ENCODE data around the gene SYPL1. TPM values are rescaled to one million over a fixed set of nuclear protein-coding genes. Genes with fewer than 3 reads are reported as not detected.

Gene SYPL1
- total RNA-seq, 1 experiment from 2014 or later = 98.3 TPM

DNA sequence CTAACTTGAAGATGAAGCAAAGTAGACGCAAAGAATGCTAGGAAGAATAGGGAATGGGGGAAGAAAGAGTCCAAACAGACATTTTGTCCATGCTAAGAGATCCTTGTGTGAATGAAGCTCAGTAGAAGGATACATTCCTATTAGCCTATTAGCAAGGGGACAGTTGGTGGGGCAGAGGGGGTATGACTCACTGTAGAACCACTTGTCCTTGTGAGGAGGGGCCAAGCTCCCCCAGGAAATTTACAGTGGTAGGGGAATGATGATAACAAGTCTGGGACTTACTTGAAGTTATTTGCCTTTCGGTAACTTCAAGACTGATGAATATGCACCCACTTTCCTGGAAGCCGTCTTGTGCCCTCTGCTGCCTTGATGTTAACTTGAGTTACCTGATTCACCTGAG, 17.2 kb upstream of the SYPL1 start:
- ATAC-seq (no peak), DNase-seq (ENCODE audit: low read depth, low spot score) (no peak)
- 0 out of 2 replicates have a peak, but pooled peaks cover 2% of the 10 kb centered on the region for H3K4me1 ChIP-seq (ENCODE audit: control insufficient read depth, insufficient read depth, low read length)
- in situ Hi-C loops (cut with HindIII; ENCODE audit: low pct_unique_long_range_greater_than_20kb, low sequenced_read_pairs) (no loop called here), intact Hi-C loops (cut with micrococcal nuclease; ENCODE audit: unreplicated experiment) (no loop called here)
- no TSS peak for BruUV-seq (replicated peaks)
- H3K27me3 ChIP-seq (ENCODE audit: control insufficient read depth, insufficient read depth, low read length) = no peaks in the 10 kb centered on the region
- TF ChIP-seq REST (IDR thresholded peaks at IDR 0.05; ENCODE audit: insufficient read depth in 1 of 2, low read depth in 2 of 2, low read length in 1 of 2) (no peak), SIN3A (IDR thresholded peaks at IDR 0.05; ENCODE audit: borderline replicate concordance, insufficient read depth, low read depth, low read length) (no peak), POLR2AphosphoS5 (IDR thresholded peaks at IDR 0.05; ENCODE audit: low read depth, low read length) (no peak), TCF7L2 (IDR thresholded peaks at IDR 0.05; ENCODE audit: low read depth, low read length) (no peak)
- TF ChIP-seq, protein P1, sequence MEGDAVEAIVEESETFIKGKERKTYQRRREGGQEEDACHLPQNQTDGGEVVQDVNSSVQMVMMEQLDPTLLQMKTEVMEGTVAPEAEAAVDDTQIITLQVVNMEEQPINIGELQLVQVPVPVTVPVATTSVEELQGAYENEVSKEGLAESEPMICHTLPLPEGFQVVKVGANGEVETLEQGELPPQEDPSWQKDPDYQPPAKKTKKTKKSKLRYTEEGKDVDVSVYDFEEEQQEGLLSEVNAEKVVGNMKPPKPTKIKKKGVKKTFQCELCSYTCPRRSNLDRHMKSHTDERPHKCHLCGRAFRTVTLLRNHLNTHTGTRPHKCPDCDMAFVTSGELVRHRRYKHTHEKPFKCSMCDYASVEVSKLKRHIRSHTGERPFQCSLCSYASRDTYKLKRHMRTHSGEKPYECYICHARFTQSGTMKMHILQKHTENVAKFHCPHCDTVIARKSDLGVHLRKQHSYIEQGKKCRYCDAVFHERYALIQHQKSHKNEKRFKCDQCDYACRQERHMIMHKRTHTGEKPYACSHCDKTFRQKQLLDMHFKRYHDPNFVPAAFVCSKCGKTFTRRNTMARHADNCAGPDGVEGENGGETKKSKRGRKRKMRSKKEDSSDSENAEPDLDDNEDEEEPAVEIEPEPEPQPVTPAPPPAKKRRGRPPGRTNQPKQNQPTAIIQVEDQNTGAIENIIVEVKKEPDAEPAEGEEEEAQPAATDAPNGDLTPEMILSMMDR (IDR thresholded peaks at IDR 0.05) = no peak
- CTCF ChIA-PET = no interaction called here
- POLR2A ChIA-PET = no interaction called here
- H3K36me3 ChIP-seq (ENCODE audit: control insufficient read depth, insufficient read depth, low read length) = no peaks in the 10 kb centered on the region
- H3K9me3 ChIP-seq (ENCODE audit: control insufficient read depth, insufficient read depth, low read depth, low read length) = no peaks in the 10 kb centered on the region
- no peak overlapping the region for H3K27ac ChIP-seq (ENCODE audit: low read length)
- no peak overlapping the region for H3K4me3 ChIP-seq (ENCODE audit: low read depth in 2 of 2, low read length in 2 of 2)

GRCh38 chr7:106128836-106129235, 16.7 kb upstream of the SYPL1 start:
- BruUV-seq (replicated peaks) = no TSS peak
- POLR2A ChIA-PET = no interaction called here
- H3K27ac ChIP-seq (ENCODE audit: low read length) = no peak overlapping the region
- no peaks in the 10 kb centered on the region for H3K9me3 ChIP-seq (ENCODE audit: control insufficient read depth, insufficient read depth, low read depth, low read length)
- intact Hi-C loops (cut with micrococcal nuclease; ENCODE audit: unreplicated experiment) (no loop called here), in situ Hi-C loops (cut with HindIII; ENCODE audit: low pct_unique_long_range_greater_than_20kb, low sequenced_read_pairs) (no loop called here)
- H3K4me3 ChIP-seq (ENCODE audit: low read depth in 2 of 2, low read length in 2 of 2) = no peak overlapping the region
- ATAC-seq (no peak), DNase-seq (ENCODE audit: low read depth, low spot score) (no peak)
- TF ChIP-seq, protein P1 (IDR thresholded peaks at IDR 0.05) = no peak
- TF ChIP-seq POLR2AphosphoS5 (IDR thresholded peaks at IDR 0.05; ENCODE audit: low read depth, low read length) (no peak), SIN3A (IDR thresholded peaks at IDR 0.05; ENCODE audit: borderline replicate concordance, insufficient read depth, low read depth, low read length) (no peak), TCF7L2 (IDR thresholded peaks at IDR 0.05; ENCODE audit: low read depth, low read length) (no peak), REST (IDR thresholded peaks at IDR 0.05; ENCODE audit: insufficient read depth in 1 of 2, low read depth in 2 of 2, low read length in 1 of 2) (no peak)
- 0 out of 2 replicates have a peak, but pooled peaks cover 2% of the 10 kb centered on the region for H3K4me1 ChIP-seq (ENCODE audit: control insufficient read depth, insufficient read depth, low read length)
- no peaks in the 10 kb centered on the region for H3K27me3 ChIP-seq (ENCODE audit: control insufficient read depth, insufficient read depth, low read length)
- CTCF ChIA-PET = no interaction called here
- no peaks in the 10 kb centered on the region for H3K36me3 ChIP-seq (ENCODE audit: control insufficient read depth, insufficient read depth, low read length)

All from Panc1 (cell line).